ENCODE measurements around the gene CYFIP2.
A peak's percentile ranks its signal among the peaks of the same experiment; 100 is the strongest.

The CYFIP2 gene

DNA sequence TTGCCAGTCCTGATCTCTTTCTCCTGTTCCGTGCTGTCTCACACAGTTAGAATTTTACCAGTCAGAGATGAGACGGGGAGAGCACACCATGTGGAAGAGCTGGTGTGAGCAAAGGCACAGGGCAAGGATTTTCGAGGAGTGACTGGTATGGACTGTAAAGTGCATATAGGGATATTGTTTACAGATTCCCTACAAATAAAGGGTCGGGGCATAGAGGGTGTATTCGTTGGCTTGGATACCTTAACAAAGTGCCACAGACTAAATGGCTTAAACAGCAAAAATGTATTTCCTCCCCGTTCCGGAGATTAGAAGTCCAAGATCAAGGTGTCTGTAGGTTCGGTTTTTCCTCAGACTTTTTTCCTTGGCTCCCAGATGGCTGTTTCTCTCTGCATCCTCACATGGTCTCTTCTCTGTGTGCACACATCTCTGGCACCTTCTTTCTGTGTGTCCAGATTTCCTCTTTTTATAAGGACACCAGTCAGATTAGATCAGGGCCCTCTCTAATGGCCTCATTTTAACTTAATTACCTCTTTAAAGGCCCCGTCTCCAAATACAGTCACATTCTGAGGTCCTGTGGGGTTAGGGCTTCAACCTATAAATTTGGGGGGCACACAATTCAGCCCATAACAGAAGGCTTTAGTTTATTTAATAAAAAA lies 23.4 kb downstream of the CYFIP2 start:
- no peak for DNase-seq

DNA sequence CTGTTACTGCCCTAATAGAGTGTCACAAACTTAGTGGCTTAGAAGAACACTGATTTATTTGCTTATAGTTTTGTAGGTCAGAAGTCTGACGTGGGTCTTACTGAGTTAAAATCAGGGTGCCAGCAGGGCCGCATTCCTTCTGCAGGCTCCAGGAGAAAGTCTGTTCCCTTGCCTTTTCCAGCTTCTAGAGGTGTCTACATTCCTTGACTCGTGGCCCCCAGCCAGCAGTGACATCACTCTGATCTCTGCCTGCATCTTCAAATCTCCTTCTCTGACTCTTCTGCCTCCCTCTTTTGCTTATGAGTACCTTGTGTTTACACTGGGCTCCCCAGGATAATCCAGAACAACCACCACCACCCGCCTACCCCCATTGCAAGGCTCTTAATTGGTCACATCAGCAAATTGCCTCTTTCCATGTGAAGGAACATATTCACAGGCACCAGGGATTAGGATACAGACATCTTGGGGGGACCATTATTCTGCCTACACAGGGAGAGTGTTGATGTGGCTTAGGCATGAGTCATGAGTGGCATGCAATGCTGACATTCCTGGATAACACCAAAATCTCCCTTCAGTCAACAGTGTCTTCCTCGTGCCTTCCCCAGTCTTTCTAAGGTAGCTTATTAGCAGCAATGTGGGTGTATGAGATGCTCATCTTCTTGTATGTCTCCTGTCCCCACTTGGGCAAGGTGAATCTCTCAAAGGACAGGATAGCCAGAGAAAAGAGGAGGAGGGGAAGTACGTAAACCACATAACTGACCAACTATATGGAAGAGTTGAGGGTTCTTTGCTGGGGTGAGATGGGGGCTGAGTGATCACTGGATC lies 24.4 kb downstream of the CYFIP2 start:
- DNase-seq = no peak

DNA sequence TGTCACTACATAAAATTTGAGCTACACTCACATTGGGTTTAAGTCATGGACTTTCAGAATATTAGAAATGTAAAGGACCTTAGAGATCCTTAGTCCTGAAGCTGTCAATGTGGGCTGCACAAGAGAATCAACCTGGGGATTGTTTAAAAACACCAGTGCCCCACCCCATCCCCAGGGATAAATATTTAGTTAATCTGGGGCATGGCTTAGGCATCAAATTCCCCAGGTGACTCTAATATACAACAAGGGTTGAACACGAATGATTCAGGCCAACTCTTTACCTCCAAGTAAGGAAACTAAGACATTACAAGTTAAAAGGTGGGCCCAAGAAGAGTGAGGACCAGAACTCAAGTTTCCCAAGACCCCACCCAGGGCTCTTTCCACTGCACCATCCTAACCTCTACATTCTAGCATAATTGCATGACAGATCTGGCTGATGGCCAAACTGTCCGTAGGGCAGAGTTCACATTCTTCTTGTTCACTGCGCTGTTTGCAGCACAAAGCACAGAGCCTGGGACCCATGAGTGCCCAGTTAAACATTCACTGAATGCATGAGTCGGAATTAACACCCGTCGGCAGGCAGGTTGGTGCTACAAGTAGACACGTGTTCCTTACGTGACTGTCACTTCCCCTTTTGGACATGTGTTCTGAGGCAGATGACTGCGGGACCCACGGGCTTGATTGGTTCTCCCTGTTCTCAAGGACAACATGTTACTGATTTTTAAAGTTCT lies 25.2 kb downstream of the CYFIP2 start:
- no peak for DNase-seq

DNA sequence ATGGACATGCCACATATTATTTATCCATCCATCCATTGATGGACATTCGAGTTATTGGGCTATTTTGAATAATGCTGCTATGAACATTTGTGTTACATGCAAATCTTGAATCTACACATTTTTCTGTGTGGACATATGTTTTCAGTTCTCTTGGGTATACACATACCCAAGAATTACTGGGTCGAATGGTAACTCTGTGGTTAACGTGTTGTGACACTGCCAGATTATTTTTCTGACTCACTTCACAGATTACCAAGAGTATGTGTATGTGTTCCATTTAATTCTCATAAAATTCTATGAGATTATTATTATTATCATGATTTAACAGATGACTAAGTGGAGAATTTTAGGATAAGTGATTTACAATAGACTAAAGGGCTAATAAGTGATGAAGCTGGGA lies 26.7 kb downstream of the CYFIP2 start:
- DNase-seq = no peak

DNA sequence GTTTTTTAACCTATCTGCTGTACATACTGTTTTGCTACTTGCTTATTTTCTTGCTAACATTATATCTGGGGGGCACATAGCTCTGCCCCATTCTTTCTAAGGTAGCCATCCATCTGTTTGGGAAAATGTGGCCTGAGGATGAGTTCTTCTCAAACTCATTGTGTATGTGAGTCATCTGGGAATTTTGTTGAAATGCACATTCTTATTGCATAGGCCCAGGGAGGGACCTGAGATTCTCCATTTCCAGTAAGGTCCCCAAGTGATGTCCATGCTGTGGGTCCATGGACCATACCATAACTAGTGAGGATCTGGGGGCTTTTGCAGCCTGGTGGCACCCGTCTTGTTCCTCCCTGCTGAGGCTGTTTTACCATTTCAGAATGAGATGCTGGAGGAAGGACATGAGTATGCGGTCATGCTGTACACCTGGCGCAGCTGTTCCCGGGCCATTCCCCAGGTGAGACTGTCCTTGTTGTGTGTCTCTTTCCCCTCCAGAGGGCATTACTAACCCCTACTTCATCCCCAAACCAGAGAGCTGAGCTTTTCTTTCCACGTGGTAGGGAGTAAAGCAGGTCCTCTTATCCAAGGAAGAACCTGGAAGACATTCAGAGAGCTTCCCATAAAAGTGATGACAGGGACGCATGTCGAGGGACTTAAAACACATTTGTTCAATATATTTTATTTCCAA lies 28.6 kb downstream of the CYFIP2 start:
- DNase-seq = no peak

DNA sequence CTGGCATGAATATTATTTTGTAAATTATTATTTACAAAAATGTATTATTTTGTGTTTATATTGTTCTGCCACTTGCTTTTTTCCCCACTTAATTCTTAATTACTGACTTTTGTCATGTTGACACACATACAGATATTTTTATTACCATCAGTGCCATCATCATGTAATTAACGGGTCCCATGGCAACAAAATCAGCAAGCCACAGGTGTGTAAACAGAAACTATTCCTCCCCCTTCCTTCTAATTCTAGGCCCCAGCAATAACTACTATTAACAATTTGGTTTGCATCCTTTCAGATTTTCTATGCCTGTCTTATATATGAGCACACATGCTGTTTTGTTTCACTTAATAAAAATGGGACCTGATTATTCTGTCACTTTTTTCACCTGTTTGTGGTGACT lies 29.3 kb downstream of the CYFIP2 start:
- no peak for DNase-seq

DNA sequence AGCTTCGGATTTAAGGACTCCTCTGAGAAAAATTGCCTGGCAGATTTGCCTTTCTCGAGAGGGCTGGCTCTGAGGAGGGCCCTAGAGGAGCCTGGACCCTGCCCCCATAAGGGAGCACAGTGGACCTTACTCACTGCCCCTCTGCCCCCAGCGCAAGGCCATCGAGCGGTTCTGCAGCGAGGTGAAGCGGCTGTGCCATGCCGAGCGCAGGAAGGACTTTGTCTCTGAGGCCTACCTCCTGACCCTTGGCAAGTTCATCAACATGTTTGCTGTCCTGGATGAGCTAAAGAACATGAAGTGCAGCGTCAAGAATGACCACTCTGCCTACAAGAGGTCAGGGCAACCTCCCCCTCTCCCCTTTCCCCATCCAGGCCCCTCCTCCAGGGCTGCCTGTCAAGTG lies 34.6 kb downstream of the CYFIP2 start:
- DNase-seq = no peak

DNA sequence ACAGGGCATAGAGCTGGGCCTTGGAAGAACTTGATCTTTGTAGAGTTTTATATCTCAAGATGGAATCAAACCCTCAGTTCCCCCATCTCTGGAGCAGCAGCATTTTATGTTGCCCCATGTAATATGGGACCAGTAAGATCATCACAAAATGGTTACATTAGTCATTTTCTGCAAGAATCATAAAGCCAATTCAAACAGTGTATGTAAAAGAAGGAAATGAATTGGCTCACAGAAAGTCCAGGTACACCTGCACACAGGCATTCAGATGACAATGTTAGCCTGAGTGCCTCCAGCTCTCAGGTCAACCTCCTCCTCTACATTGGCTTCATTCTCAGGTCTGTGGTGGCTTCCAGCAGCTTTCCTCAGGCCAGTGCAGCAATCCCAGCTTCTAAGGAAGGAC lies 35.1 kb downstream of the CYFIP2 start:
- DNase-seq = no peak

DNA sequence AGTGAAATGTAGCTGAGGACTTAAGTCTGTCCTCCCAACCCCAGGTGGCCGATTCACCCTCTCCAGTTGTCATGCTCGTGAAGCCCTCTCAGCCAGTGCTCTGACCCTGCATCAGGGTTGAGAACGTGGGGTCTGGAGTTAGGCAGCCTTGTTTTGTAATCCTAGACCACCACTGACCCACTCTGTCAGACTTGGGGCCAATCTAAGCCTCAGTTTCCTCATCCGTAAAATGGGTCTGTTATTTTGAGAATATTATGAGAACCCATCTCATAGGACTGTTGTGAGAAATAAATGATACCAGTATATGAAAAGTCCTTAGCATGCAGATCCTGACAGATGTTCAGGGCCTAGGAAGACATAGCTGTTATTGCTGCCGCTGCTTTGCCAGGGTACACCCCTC lies 37.1 kb downstream of the CYFIP2 start:
- DNase-seq = no peak

DNA sequence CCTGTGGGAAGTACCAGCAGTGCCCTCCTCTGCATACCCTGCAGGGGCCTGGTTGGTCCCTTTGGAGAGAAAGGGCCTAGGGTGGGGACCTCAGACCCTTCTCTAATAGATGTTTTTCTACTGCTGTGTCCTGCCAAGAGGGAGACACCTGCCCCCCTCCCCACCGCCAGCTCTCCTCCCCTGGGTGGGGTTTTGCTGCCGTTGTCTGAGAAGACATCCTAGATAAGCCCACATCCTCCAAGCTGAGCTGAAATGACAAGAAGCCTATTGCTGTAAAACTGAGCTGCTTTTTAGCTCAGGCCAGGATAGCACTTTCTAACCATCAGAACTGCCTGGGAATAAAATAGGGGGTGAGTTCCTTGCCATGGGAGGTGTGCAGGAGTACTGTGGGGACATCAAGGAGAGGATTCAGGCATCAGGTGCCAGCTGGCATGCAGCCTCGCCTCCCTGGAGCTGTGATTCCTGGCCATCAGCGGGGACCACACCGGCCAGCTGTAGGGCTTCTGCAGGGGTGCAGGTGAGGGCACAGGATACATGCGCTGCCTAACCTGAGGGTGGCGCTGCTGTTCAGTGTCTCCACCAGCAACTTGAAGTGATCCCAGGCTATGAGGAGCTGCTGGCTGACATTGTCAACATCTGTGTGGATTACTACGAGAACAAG lies 37.9 kb downstream of the CYFIP2 start:
- no peak for DNase-seq

DNA sequence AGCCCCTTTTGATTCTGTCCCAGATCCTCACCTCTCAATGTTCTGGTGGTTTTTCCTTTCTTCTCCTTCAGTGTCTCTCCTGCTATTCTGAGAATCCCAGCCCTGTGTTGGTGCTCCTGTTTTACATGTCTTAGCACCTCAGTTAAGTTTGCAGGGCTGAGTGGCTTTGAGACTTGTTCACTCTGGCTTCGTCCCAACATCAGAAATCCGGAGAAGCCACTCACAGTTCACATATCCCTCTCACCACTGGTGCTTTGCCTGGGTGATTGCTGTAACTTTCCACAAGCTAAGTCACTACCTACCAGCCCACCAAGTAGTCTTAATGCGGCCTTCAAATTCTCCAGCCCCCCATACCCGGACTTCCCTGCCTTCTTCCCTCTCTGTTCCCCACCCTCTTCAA lies 40.2 kb downstream of the CYFIP2 start:
- DNase-seq = no peak

DNA sequence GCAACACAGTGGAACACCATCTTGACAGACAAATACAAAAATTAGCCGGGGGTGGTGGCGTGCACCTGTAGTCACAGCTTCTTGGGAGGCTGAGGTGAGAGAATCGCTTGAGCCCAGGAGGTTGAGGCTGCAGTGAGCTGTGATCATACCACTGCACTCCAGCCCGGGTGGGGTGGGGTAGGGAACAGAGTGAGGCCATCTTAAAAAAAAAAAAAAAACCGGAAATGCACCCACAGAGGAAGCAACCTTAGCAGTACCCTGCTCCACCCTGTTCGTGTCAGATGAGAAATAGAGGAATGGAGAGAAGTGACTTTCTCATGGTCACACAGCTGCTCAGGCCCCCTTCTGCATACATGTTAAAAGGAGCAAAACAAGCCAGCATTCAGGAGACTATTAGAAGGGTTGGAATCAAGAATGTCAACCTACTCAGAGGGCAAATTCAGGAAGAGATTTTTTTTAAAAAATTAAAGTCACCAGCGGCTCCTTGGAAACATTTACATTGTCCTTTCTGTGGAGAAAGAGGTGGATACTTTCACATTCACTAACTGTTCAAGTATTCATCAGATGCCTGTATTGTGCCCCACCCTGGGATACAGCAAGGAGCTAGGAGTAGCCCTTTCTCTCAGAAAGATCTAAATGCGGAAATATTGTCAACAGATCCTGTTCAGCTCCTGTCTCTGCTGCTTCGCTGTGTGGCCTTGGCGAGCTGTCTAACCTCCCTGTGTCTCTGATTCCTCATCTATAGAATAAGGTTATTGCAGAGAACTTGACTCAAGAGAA lies 41.0 kb downstream of the CYFIP2 start:
- DNase-seq = no peak

DNA sequence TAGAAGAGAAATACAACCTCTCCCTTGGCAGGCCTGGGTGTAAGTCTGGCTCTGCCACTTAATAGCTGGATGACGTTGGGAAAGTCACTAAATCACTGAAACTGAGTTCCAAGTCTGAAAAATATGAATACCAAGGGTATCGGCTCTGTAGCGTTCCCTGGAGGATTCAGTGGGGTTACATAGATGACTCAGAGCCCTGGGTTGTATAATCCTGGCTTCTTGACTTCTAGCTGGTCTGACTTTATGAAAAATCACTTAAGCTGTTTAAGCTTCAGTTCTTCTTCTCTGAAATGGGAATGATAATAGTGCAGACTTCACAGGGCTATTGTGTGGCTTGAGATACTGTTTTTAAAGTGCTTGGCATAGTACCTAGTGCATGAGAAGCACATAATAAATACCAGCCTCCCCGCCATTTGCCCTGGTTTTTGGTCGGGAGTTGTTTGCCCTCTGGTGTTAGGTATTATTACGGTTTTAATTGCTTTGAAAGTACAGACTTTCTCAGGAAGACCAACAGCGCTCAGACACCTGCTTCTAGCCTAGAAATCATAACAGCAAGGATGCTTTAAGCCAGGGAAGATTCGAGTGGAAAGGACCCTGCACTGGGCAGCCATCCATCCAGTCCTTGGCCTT lies 43.0 kb downstream of the CYFIP2 start:
- no peak for DNase-seq

DNA sequence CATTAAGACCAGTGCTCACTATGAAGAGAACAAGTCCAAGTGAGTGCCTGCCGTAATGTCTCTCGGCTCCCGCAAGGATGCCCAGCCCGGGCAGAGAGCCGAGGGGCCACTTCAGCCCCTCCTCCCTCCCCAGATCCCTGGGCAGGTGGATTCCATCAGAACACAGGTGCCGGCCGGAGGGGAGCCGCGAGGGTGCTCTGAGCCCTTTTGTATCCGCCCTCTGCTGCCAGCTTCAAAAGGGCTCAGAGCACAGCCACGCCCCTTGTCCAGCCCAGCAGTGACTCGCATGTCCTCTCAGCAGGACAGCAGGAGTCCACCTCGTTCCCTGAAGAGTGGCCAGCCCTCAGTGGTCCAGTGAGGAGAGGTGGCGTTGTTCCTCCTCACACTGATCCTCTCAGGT lies 43.9 kb downstream of the CYFIP2 start:
- DNase-seq = no peak

DNA sequence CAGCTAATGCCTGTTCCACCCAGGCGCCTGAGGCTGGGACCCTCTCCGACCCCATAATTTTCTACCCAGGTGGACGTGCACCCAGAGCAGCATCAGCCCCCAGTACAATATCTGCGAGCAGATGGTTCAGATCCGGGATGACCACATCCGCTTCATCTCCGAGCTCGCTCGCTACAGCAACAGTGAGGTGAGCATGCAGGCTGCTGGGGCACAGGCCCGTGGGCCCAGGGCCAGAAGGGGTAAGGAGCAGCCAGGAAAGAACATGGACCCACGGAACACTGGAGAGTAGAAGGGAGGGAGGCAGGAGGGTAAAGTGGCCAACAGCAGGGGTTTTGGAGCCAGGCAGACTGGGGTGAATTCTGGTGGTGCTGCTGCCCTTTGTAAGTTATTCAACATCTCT lies 45.7 kb downstream of the CYFIP2 start:
- no peak for DNase-seq

DNA sequence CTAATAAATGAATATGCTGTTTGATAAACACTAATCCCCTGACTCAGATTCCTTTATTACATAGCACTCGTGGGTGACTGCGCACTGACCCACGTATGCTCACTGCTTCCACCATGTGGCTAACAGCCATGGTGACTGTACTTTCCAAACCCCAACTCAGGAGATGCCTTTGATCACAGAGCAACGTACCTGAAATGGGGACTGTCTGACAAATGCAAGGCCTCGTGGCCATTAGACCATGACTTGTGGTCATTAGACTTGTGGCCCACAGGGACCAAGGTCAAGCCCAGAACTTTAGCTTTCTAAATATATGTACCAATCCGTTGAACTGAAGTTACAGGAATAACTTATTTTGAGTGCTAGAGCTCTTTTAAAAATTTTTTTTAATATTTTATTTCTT lies 46.6 kb downstream of the CYFIP2 start:
- peak; percentile 23 for DNase-seq

DNA sequence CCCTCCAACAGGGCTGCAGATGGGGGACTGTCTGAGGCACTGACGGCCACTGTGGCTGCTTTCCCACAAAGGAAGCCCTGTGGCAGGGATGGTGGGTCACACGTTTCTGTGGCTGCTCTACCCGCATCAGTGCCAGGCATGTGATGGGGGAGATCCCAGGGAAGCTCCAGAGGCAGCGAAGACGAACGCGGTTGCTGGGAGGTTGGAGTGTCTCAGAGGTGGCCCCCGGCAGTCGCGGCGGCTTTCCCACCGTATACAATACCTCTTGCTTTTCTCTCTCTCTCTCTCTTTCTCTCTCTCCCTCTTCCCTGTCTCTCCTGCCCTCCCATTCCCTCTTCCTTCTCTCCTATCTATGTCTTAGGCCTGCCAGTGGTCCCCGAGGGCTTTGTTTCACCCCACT lies 56.7 kb downstream of the CYFIP2 start:
- DNase-seq = no peak

DNA sequence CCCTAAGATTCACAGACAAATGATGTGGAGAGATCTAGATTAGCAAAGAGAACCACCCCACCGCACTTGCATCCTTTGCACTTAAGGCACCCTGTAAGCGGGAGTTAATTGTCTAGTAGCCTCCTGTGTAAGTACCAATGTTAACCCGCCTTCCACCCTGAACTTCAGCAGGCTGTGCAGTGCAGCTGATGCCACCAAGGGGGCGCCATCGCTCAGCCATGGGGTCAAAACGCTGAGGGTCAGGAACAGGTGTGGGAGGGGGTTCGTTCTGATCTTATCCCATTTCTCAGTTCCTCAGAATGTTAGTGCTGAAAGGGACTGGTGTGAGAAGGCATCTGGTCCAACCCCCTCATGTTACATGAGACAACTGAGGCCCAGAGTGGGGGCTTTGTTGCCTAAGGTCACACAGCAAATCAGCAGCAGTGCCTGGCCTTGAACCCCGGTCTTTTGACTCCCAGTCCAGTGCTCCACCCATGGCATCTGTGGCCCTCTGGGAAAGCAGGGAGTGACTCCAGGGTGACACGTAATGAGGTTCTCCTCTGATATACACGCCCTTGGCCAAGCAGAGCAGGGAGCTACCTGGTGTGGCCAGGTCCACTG lies 57.3 kb downstream of the CYFIP2 start:
- no peak for DNase-seq

DNA sequence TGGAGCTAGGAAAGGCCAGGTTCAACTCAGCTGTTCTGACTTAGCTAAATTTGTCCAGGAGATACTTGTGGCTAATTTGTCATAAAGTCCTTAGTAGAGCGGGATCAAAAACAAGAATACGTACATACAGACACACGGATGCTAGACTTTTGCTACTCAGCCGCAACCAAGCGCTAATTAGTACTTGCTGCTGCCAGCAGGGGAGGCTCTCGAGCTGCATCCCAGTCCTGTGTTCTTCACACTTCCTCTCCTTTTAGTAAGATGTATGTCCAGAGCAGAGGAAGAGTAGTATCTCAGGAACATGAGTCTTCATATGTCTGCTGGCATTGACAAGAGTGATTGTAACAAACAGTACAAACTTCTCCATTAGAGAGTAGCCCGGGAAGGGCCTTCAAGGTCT lies 58.3 kb downstream of the CYFIP2 start:
- no peak for DNase-seq

DNA sequence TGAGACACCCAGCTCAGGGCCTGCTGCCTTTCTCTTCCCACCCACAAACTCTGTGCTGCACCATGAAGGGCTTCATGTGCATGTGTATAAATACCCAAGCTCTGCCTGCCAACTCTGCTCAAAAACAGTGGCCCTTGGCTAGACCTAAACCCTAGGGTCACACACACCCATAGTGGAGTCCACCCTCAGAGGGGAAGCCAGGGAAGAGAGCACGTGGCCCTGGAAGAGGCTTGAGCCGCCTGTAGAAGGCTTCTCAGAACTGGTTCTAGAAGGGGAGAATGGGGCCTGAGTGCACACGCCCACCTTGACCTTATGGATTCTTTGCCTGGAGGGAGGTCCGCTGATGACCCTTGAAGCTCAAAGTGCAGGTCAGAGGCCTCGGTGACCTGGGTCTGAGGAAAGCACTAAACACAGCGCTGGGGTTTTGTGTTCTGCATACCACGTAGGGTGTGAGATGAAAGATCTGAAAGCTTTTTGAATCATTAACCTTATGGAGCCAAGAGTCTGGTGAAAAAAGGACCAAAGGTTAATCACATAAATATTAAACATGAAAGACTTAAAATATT lies 60.6 kb downstream of the CYFIP2 start:
- no peak for DNase-seq

DNA sequence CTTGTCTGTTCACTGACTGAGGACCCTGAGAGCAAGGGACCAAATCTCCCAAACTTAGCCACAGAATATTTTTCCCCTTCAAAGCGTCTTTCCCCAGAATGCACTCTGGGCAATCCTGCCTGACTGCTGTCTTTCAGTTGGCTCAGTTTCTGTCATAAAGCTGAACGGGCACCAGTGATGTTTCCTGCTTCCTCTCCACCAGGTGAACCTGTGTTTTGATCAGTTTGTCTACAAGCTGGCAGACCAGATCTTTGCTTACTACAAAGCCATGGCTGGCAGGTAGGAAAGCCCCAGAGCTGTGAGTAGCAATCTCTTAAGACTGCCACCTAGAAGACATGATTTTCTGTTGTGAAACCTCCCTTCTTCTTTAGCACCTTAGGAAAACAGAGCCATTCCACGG lies 61.8 kb downstream of the CYFIP2 start:
- DNase-seq = no peak
